Stimulated activated naive CD4-positive, alpha-beta T cell (primary cell): Measurements from ENCODE around the gene SPATA3.

Experiments used
- DNase-seq, 6 experiments: peaks; one replicate each; lab custom pipeline; 2025; lab: John Stamatoyannopoulos, UW

Gene SPATA3

DNA sequence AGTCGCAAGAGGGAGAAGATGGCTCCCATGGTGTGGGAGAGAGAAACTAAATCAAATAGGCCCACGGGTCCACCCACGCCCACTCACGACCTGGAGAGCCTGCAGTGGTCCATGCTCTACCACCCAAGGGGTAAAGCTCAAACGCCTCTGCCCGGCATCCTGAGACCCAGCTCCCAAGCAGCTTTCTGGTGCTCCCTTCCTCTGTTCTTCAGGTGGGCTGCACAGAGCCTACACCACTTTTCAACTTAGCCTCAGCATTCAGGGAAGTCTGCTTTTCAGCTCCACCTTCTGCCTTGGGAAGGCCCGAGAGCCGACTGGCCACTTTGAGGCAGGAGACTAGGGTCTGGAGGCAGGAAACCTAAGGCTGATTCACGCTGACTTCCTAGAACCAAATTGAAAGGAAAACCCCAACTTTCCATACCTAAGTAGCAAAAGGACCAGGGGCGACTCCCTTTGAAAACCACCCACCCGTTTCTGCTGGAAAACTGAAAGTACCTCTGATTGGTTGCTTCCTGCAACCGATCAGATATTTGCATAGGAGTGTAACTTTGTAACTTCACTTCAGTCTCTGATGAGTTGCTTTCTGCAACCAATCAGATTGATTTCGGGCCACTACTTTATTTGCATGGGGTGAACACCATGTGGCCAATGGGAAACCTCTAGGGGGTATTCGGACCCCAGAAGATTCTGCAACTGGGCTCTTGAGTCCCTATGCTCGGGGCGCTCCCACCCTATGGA, 26.8 kb upstream of the SPATA3 start:
- no peak for DNase-seq

DNA sequence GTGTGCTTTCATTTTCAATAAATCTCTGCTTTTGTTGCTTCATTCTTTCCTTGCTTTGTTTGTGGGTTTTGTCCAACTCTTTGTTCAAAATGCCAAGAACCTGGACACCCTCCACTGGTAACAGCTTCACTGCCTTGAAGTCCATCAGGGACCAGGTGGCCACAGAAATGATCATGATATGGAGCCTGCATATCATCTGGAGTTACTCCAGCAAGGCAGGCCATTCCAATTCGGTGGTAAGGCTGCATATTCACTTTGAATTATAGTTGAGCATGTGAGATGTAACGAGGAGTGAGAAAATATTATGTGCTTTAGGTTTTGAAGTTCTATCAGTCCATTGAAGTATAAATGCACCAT, 26.3 kb upstream of the SPATA3 start:
- no peak for DNase-seq

DNA sequence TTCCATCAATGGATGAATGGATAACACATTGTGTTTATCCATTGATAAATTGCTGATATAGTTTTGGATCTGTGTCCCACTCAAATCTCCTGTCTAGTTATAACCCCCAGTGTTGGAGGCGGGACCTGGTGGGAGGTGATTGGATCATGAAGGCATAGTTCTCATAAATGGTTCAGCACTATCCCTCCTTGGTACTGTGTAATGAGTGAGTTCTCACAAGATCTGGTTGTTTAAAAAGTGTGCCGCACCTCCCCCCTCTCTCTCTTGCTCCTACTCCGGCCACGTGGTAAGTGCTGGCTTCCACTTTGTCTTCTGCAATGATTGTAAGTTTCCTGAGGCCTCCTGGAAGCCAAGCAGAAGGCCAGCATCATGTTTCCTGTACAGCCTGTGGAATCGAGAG, 23.9 kb upstream of the SPATA3 start:
- no peak for DNase-seq

DNA sequence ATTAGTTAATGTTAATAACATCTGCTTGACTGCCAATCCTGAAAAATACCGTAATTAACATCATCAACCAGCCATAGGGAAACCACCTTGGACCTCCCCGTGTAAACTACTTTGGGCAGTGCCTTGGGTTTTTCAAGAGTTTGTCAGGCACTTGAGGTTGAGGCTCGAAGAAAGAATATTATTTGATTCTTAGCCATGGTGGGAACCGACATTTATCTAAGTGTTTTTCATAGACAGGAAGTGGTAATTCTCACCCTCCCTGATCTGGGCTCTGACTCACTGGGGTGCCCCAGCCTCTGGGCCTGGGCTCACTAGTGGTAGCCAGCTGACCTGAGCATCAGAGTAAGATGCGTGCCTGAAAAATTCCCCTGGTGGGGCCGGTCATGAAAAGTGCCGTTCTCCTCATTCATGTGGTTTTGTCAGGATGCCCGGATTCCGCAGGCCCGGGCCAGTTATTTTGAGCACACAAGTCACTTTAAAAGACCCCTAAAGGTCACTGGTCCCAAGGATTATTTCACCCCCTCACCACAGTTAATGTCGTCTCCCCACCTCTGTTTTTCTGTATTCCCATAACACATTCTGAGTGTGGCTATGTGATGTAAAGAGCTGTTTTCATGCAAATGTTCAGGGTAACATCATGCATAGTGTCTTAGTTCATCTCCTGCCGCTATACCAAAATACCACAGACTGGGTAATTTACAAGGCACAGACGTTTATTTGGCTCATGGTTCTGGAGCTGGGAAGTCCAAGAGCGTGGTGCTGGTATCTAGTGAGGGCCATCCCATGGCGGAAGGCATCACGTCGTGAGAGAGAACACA, 21.6 kb upstream of the SPATA3 start:
- peak in 2 of 6 experiments; percentile 6 to 12 for DNase-seq

DNA sequence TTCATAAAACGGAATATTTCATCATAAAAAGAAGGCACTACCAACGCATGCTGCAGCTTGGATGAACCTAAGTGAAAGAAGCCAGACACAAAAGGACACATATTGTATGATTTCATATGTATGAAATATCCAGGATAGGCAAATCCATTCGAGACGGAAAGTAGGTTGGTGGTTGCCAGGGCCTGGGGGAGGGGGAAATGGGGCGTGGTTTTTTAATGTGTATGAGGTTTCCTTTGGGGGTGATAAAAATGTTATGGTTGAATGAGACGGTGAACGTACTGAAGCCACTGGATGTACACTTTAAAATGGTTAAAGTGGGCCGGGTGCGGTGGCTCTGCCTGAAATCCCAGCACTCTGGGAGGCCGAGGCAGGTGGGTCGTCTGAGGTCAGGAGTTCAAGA, 20.0 kb upstream of the SPATA3 start:
- no peak for DNase-seq

DNA sequence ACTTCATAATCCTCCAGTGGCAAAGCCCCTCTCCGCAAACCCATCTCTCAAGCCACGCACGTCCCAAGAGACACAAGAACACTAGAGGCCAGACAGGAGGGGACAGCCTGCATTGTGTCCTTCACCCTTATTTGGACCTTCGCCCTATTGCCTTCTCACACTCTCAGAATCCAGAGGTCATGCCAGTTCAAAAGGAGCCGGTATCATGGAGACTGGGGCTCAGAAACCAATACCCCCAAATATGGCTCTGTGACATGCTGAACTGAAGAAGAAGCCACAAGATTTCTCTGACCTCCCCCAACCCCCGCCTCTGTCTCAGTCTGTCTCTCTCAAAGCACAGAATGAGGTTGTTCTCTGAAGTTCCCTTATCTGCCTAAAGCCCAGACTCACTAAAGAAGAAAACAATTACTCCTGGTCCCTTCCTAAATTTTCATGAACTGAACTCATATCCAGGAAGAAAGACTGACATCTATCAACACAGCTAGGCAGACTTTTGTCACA, 19.2 kb upstream of the SPATA3 start:
- DNase-seq, result no peak

DNA sequence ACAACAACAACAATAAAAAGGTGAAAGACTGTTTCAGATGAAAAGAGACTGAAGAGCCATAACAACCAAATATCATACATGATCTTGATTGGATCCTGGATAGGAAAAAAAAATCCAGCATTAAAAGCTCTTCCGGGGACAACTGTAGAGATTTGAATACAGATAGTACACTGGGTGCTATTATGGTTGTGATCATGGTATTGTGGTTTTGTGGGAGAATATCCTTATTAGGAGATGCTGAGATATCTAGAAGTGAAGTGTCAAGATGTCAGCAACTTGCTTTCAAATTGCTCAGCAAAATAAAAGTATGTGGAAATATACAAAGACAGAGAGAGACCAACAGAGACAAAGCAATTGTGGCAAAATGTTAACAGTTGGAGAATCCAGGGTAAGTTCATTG, 15.5 kb upstream of the SPATA3 start:
- DNase-seq, result no peak

DNA sequence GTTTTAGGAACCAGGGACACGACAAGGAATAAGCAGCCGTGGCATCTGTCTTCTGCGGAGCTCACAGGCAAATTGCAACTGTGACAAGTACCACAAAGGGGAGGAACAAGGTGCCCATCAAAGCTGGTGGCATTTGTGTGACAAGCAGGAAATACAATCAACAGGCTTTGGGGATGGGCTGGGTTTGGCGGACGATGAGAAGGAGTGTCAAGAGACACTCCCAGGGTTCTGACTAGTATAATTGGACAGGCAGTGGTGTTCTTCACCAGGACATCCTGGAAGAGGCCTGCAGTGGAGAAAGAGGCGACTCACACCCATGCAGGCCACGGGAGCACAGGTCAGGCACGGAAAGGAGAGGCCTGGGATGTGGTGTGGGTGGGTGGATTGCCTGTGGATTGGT, 14.2 kb upstream of the SPATA3 start:
- DNase-seq, result no peak

DNA sequence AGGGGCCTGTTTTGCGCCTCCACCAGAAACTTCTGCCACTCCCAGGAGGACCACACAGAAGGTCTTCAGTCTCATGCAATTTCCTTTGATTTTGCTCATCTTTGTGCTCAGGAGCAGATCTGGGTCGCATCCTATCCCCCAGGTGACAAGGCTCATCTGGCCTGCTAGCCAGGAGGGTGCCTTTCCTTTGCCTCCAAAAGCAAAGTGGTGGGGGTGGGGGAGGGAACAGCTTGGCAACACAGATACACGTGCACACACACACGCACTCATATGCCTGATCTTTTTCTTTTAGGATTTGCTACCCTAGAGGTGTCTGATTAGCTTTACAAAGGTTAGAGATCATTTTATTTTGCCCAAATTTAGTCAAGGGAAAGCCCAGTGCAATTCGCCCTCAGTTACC, 13.8 kb upstream of the SPATA3 start:
- DNase-seq, result no peak

DNA sequence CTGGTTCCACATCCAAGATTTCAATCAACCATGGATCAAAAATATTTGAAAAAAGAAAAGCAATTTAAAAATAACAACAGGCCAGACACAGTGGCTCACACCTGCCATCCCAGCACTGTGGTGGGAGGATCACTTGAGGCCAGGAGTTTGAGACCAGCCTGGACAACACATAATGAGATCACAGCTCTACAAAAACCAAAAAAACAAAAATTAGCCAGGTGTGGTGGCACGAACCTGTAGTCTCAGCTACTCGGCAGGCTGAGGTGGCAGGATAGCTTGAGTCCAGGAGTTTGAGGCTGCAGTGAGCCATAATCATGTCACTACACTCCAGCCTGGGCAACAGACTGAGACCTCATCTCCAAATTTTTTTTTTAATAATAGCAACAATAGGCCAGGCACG, 13.4 kb upstream of the SPATA3 start:
- DNase-seq, result no peak

DNA sequence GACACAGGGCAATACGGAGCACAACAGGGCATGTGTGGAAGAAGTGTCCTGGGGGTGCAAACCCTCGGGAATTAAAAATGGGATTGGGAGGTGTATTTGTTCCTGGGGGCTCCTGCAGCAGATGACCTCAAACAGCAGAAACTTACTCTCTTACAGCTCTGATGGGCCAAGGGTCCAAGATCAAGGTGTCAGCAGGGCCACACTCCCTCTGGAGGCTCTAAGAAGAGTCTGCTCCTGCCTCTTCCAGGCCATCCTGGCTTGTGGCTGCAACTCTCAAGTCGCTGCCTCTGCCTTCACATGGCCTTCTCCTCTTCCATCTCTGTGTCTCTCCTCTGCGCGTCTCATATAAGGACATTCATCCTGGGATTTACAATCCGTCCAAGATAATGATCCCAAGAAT, 12.4 kb upstream of the SPATA3 start:
- no peak for DNase-seq

DNA sequence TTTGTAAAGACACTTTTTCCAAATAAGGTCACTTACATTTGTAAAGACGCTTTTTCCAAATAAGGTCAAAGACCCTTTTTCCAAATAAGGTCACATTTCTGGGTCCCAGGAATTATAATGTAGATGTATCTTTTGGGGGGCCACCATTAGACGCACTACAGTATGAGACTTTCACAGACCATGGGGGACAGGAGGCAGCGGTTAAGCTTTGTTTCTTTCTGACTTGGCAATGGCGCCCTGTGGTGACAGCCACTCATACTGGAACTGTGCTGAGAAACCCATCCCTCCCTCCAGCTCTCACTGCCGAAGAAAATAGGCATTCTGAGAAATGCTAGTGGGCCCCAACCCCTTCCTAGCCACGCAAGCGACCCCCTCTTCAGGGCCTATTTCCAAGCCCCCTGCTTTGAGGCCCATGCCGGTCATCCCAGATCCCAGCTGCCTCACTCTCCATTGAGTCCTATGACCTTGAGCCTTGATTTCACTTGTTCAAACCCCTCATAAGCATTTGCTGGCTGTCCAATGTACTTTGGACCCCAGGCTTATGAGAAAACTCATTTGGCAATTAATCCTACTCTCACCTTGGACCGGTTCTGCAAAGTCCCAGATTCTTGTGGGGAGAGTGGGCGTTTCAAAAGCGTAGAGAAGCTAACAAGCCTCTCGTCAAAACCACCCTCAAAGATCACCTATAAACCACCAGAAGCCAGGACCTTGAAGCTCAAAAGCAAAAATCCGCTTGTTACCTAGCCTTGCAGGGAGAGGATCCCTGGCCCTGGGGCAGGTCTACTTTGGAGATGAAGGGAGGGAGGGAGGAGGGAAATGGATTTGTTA, 11.3 kb upstream of the SPATA3 start:
- DNase-seq, result no peak

DNA sequence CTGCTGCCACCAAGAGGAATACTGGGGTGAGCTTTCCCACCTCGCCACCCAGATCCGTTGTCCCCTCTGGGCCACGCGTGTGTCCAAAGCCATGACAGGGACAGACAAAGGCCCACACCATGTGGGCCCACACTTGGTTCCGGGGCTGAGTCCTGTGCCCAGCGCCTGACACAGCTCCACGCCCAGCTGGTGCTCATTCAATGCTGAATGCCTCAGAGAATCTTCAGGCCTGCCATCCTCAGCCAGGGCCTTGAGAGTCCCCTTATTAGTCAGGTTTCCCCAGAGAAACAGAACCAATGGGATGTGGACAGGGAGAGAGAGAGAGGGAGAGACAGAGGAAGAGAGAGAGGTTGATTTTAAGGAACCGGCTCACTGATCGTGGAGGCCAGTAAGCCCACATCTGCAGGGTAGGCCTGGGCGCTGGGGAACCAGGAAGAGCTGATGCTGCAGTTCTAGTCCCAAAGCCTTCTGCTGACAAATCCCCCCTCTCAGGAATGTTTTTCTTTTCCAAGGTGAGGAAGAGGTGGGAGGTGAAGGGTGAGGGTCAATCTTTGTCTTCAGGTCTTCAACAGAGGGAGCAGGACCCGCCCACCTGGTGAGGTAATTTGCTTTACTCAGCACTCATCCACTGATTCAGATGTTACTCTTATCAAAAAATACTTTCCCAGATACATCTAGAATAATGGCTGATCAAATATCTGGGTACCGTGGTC, 10.2 kb upstream of the SPATA3 start:
- no peak for DNase-seq

DNA sequence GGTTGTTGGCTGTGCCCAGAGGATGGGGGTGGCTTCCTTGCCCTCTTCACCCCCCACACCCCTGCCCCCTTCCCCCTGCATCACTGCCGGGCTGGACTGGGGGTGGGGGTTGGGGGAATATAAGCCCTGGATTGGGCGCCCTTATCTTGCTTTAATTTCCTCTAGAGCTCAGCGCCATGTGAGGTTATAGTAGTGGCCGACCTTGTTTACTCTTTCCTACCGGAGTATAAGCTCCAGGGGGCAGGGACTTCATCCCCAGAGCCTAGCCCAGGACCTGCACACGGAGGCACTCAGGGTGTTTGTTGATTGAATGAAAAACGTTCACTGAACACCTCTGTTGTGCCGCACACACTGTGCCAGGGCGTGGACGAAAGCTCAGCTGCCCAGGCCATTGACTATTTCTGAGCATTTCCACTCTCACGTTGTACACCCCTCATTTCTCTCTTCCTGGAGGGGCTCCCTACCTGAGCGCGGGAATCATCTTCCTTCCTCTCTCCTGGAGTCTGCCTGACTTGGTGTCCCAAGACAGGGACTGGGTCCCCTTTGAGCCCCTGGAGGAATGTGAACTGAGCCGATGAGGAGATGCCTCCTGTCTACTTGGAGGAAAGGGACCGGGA, 9.3 kb upstream of the SPATA3 start:
- no peak for DNase-seq

DNA sequence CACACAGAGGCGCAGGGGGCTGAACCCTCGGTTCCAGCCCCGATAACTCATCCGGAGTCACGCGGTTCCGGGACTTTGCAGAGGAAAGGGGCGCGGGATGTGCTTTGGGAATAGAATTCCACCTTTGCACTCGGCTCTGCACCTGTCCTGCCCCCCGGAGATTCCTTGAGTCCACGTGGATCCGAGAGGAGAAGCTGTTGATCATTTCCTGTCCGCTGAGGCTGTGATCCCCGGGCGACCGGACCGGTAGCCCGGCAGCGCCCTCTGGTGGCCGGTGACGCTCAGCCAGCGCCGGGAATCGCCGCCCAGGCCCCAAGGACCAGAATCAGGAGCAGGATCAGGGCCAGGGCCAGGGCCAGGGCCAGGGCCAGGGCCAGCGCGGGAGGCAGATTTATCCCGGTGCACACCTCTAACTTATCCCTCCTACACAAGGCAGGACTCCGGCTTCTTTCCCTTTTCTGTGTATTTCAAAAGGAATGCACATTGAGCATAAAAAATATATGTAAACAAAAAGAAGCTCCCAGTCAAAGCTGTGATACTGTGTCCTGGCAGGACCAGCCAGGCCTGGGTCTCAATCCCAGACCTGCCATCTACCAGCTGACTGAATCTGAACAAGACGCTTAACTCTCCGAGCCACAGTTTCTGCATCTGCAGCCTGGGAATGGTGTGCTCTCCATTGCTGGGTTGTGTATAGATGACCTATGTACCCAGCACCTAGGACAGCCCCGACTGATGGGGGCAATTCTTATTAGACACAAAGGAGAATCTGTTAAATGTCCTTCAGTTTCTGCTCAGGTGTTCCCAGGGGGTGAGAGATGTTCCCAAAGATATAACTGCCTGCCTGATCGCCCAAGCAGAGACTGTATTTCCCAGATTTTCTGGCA, 8.5 kb upstream of the SPATA3 start:
- peak; percentile 26 to 78 (median 63) for DNase-seq

DNA sequence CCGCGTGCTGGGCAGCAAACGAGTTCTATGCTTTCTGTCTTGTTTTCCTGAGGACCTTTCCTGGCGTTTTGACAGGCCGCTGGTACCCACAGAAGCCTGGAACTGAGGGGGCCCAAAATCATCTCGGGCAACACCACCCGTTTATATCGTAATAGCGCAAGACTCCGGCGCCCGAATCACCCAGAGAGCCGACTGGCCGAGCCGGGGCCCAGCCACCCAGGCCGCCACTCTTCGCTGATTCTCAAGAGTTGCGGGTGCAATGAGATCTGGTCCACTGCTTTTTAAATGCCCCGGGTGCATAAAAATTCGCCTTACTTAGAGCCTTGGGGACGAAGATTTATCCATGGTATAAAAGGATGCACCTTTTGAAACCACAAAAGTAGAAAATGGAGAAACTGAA, 6.2 kb upstream of the SPATA3 start:
- no peak for DNase-seq

DNA sequence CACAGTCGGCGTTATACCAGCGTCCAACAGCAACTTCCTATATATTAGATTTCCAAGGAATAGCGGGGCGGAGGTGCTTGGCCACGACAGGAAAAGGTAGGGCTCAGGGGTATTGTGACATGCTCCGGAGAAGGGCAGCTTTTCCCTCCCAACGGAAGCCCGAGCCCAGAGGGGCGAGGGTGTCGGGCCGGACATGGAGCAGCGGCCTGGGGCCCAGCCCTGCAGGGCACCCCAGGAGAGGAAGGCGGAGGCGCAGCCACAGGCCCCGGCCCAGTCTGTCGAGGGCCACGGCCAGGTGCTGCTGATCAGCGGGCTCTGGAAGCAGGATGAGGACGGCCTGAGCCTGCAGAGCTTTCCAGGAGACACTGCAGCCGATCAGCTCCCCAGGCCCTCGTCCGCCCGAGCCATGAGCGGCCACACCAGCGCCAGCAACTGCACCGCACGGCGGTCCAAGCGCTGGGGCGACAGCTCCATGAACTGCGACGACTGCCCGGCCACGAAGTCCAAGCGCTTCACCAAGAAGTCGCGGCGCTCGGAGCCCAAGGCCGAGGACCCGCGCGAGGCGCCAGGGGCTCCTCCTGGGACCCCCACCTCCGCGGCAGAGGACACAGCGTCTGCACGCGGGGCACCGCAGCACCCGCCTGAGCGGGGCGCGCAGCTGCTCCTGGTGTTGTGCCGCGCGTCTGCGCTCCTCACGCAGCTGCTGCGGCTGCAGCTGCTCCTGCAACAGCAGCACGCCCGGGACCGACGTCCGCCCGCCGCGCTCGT, 5.6 kb upstream of the SPATA3 start:
- no peak for DNase-seq

DNA sequence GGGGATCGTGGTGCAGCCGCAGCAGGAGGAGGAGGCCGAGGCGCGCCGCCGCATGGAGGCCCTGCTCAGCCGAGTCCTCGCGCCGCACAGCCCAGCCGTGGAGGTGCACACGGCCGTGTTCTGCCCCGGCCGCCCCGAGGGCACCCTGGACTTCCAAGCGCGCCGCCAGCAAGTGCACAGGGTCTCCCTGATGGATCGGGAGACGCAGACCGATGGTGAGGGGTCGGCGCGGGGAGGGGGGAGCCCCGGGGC, 5.1 kb upstream of the SPATA3 start:
- no peak for DNase-seq

DNA sequence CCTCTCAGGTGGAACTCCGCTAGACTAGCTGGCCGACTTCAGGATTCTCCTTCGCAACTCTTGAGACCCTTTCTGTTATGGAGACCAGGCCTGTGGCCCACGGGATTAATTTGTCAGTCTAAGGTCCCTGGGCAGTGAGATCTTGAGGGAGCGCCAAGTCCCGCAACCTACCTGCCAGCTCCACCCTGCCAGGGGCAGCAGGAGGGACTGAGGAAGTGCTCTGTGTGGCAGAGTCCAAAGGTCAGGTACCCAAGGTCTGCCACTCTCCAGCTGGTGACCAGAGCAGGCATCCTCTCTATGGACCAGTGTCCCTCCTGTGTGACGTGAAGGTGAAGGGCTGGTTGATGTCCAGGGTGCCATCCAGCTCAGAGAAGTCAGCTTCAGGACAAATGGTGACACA, 4.3 kb upstream of the SPATA3 start:
- DNase-seq, result no peak

DNA sequence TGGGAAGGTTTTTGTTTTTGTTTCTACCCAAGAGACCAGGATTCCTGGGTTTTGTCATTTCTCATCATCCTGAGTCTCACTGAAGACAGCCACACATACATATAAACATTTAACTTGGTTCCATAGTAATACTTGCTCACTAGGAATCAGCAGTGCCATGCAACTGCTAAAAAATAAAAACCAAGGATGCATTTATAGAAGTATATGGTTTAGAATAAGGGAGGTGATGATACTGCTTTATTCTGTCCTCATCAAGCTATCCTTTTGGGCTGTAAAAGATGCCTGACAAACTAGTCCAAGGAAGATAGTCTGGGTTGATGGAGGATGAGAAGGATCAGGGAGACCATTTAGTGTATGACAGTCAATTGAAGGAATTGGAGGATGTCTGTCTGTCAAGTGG, 740 bp downstream of the SPATA3 start:
- DNase-seq, result no peak
